HS-27A (cell line): ENCODE data around the gene AR.

Experiments
- DNase-seq: peaks from one replicate; pipeline ENCODE4 v3.0.0-alpha.2; 2012; ENCODE audit warnings: low read depth, missing footprints

The AR gene

DNA sequence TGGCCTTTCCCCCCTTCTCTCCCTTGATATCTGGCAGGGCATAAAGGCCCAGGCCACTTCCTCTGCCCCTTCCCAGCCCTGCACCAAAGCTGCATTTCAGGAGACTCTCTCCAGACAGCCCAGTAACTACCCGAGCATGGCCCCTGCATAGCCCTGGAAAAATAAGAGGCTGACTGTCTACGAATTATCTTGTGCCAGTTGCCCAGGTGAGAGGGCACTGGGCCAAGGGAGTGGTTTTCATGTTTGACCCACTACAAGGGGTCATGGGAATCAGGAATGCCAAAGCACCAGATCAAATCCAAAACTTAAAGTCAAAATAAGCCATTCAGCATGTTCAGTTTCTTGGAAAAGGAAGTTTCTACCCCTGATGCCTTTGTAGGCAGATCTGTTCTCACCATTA is 183.8 kb downstream of the AR start:
- no peak for DNase-seq

DNA sequence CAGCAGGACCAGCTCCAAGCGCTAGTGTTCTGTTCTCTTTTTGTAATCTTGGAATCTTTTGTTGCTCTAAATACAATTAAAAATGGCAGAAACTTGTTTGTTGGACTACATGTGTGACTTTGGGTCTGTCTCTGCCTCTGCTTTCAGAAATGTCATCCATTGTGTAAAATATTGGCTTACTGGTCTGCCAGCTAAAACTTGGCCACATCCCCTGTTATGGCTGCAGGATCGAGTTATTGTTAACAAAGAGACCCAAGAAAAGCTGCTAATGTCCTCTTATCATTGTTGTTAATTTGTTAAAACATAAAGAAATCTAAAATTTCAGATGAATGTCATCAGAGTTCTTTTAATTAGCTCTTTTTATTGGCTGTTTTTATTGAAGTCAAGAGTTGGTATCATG is 186.5 kb downstream of the AR start:
- no peak for DNase-seq

DNA sequence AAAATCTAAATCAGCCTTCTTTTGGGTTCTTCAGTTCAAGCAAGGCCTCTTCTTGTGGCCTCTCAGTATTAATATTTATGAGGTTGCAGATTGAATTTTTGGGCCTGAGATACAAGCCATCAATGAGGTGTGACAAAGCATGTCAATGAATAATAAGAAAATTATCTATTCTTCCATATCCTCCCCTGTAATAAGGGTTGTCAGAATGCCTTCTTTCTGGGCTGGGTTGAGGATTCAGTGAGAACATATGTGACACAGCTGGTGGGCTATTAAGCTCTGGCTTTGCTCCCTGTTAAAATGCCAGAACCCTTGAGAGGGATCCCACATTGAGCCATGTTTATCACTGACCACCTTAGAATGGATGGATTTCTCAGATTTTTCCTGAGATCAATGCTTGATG is 187.2 kb downstream of the AR start:
- no peak for DNase-seq

DNA sequence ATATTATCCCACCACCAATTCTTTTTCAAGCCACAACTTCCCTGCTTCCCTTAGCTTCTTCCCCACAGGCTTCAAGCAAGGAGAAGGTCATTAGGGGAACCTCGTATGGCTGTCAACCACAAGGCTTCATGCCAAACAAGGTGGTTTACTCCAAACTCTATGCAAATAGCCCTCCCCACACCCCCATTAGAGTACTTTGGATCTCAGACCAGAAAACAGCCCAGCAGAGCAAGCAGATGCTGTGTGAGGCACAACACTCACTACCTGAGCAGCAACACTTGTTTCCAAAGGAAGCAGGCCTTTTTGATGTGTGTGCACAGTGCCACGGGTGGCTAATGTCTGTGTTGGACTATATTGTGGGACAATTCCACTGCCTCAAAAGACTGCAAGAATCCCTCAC is 189.0 kb downstream of the AR start:
- DNase-seq: no peak

DNA sequence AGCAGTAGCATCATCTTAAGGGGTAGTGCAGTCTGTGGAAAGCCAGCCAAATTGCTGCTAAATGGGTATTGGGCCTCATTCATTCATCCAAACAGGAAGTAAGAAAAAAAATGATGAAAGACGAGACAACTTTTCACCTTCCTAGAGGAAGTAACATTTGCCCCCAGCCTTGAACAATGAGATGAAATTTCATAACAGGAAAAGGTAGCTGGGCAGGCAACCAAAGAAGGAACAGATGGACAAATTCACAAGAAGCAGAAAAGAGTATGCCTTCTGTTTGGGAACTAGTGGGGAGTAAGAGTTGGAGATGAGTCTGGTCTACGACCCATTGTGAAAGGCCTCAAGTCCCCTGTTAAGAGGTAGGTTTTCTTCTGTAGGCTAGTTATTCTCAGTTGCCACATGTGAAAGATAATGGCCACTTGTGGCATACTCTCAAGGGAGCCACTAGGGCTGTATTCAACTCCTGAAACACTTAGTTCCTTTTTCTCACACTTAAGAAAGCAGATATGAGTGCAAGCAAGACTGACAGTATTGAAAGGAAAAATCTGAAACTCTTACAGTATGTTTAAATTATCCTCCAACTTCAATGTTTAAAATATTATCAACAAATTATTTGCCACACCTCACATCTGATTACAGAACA is 190.4 kb downstream of the AR start:
- no peak for DNase-seq

DNA sequence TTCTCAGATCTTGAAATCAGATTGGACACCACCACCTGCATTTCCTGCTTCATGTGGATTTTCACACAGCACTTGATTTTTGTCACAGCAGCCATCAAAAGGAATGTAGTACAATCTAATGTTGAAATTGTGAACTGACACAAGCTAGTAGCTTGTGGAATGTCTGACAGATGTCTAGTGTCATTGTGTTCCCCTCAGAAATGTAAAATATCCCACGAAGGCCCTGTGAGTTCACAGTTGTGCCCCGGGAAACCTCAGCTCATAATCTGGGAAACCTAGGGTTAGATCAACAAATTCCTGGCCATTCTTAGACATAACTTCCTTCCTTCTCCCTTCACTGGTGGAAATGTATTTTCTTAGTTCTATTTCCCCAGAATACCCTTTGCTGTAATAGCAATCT is 205.7 kb downstream of the AR start:
- no peak for DNase-seq

DNA sequence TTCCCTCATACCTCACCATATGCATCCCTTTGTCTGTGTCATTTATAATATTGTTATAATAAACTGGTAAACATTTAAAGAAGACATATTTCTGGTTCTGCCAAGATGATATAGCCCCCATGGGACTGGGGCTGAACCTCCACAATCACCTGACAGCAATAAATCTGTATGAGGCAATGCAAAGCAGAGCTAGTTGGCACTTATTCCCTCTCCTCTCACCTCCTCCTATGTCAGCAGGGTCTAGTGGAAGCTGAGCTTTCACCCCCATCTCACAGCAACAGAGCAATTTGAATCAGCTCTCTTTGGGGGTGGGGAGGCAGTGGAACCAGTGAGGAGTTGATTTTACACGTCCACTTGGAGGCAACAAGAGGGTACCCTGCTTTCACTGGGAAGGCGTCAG is 206.9 kb downstream of the AR start:
- no peak for DNase-seq

DNA sequence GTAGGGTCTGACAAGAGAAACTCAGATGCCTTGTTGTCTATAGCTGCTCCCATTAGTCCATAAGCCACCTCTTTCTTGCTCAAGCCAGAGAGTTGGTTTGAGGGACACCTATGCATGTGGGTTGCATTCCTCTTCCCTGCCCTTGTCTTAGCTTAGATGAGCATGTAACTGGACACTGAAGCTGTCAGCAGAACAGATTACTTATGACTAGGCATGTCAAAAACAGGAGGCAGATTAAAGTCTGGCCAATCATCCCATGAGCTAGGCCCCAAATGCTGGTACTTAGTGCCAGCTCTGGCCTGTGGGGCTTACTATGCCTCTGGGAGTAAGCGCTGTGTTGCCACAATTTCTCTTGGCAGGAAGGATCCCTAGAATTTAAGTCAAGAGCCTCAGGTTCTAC is 215.2 kb downstream of the AR start:
- no peak for DNase-seq

DNA sequence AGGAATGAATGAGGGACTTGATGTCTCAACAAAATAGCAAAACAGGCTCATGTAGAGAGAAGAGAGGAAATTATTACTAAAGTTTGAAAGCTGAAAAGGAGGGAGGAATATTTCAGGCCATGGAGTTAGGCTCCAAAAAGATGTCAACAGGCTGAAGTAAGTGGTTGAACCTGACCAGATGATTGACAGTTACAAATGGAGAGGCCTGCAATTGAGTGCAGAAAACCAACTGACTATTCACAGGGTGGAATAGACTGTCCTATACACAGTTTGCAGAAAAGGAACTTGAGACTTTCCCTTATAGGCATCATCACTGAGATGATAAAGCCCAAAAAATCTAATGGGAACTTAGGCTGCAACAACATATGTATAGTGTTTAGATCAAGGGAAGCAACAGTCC is 233.3 kb downstream of the AR start:
- no peak for DNase-seq

DNA sequence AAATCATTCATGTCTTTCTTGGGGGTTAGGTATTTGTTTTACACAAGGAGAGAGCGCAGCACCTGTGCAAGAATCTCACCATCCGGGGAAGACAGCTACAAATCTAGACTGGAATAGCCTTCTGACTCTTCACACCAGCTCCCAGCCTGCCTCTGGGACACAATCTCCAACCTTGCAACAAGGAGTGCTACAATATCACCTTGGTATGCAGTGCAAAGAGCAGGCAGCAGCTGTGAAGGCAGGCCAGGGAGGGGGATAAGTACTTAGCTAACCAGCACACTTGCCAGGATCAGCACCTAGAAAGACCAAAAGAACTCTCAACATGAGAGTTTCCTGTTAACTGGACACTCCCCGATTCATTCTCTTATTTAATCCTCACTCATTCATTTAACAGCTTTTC is 235.3 kb downstream of the AR start:
- DNase-seq: no peak
